HG02852 (cell line): Measurements from ENCODE around the gene TMEM63C.

ENCODE experiments used
- ATAC-seq: cut with Tn5 transposase; IDR thresholded peaks from one replicate; pipeline ENCODE4 v1.9.1; 2021; ENCODE audit warnings: mild to moderate bottlenecking, moderate library complexity; ENCODE audit not compliant: unreplicated experiment

Gene TMEM63C

DNA sequence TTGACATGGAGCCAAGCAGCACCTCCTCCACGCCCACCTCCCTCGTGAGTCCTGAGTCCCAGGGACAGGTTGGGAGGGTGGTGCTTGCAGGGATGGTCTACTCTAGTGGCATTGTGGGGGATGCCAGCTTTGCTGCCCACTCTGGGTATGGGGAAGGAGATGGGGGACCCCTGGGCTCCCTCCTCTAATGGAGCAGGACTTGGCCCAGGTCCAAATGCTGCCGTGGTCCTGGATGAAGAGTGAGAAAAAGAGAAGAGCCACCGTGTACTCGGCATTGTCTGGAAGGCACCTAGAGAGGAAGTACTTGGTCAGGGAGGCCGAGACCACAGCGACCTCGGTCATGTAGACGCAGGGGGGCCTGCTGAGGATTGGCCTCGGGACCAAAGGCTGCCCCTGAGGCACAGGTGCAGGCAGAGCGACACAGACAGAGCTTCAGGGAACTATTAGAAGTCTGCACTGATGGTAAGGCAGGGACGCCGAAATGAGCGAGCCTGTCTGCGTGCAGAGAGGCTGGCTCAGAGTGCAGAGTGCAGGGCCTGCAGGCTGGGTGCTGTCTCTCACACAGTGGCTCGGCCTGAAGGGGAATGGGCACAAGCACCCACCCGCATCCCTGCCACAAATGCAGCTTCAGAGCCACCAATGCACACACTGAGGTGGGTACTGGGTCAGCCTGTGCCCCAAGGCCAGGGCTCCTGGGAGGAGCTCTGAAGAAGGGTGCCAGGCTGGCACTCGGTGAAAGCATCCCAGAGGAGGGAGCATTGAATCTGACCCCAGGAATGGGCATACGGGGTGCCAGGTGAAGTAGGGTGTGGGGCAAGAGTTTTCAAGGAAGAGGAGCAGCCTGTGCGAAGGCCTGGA lies 72.0 kb downstream of the TMEM63C start:
- no peak for ATAC-seq

DNA sequence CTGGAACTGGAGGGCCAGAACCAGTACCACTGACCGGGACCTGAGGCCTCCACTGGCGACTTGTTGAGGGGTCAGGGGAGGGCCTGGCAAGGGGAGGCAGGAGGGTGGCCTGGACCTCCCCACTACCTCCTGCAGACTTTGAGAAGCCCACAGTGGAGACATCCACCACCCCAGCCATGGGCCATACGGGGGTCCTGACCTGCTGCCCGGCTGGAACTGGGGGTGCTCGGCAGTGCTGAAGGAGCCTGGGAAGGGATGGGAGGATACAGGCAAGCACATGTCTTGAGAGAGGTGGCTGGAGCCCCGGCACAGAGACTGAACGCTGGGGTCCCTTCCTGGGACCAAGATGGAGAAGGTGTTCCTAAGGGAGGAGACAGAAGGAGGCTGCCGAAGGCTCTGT lies 75.1 kb downstream of the TMEM63C start:
- ATAC-seq, result no peak

DNA sequence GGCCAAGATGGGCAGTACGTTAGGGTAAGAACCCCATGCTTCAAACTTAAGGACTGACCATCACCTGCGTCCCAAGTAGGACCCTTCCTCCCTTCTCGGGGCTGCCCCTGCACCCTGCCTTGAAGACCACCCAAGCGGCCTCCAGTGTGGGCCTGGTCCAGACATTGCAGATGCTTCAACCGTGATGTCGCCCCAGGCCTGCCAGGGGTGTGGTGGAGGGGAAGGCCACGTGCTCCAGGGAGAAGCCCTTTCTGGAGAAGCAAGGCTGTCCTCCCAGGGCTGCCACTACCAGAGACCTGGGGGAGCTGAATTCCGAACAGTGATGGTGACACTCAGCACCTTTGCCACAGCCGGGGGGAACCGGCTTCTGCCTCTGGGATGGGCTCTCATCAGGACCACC lies 76.1 kb downstream of the TMEM63C start:
- no peak for ATAC-seq

DNA sequence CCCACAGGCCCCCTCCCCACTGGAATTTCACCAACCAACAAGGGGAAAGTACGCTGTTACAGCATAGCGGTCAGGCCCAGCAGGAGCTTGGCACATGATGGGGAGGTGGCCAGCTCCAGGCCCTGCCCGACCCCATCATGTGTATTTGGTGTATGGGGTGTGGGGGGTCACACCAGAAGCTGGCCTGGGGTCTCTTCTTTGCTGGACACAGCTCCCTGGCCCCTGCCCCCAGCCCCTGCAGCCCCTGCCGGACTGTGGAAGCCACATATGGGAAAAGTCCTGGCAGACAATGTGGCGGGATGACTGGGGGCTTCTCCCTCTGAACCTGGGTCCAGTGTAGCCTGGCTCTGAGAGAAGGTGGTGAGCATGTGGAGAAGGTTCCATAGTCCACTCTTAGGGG lies 77.0 kb downstream of the TMEM63C start:
- ATAC-seq, result no peak

DNA sequence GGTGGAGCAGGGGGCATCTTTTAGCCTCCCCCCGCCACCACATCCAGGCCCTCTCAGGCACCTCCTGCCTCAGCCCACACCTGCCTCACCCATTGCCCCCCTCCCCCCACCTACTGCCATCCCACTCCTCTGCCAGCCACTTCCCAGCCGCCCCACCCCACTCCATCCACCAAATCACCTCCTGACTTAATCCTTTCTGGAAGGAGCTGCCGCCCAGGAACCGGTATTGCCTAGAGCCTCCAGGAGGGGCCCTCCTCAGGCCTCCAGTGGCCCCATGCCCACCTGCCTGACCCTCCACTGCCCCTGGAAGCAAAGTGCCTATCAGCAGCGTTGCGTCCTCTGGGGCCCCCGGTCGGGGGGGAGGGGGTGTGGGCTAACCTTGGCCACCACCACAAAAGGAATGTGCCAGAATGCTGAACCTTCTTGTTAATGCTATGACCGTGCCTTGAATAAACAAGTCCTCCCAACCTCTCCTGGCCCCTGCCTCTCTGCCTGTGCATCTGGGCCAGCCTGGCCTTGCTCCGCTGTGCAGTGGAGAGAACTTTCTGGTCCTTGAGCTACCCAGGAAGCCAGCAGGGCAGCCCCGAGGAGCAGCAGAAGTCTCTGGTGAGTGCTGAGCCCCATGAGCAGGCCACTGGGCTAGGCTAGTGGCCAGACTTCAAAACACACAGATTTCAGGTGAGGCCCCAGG lies 77.6 kb downstream of the TMEM63C start:
- ATAC-seq, result no peak

DNA sequence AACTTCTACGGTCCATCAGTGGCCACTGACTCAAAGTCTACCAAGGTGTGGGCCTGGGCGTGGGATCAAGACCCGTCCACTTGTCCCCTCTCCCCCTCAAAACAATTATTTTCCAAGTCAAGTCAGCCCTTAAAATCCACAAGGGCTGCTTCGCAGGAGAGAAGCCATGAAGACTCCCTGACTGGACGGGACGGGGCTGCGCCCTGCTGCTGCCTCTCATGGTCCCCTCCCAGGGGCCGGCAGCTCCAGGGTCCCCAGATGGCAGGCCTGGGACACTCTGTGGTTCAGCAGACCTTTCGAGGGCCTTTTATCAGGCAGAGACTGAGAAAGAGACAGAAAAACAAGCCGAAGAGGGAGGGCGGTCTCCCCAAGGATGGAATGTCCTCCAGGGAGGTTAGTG lies 78.6 kb downstream of the TMEM63C start:
- ATAC-seq, result no peak

DNA sequence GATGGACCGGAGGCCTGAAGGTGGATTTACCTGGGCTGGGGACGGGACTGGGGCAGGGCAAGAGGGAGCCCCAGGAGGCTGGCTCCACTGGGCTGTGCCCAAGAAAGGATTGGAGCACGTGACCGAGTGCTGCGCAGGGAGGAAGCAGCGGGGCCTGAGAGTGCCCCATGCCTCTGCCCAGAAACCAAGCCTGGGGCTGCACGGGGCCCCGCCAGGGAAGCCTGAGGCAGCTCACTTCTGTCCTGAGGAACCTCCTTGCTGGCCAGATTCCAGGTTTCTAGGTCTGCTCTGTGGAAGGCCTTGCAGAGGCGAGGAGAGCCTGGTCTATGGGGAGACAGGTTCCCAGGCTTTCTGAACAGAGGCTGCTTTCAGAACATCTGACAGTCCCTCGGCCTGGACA lies 79.0 kb downstream of the TMEM63C start:
- ATAC-seq, result no peak

DNA sequence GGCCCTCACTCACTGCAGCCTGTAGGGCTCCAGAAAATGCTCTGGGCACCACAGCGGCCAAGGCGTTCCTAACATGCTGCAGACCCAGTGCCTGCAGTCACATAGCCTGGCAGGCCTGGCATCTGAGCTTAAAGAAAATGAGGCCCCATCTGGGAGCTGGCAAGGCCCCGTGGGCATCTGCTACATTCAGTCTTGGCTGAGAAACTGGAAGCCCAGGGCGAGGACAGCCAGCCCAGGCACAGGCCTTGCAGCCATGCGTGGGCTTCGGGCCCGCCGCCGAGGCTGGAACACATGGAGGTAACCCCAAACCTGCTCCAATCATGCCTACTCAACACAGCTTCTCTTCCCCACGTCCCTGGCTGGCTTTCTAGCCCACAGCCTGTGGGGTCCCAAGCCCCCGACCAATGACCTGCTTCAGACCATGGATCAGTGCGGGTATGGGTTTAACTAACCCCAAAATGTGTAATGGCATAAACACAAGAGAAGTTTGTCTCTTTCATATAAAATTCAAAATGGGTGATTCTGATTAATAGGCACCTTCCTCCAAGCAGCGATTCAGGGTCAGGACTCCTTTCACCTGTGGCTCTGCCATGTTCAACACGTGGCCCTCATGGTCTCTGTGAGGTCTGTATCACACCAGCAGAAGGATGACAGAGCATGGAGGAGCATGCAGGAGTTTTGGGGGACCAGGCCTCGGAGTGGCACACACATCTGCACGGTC lies 83.0 kb downstream of the TMEM63C start:
- ATAC-seq, result no peak

DNA sequence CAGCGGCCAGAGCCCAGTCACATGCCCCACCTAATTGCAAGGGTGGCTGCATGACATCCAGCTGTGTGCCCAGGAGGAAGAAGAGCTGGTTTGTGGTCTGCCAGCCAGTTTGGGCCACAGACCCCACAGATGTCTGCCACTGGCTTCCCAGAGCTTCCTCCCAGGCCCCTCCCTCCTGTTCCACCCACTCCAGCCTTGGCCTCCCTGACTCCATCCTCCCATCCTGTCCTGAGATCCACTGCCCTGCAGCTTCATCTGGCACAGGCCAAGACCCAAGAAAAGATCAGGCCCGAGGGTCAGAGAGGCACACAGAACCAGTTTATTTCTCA lies 83.6 kb downstream of the TMEM63C start:
- ATAC-seq, result no peak

DNA sequence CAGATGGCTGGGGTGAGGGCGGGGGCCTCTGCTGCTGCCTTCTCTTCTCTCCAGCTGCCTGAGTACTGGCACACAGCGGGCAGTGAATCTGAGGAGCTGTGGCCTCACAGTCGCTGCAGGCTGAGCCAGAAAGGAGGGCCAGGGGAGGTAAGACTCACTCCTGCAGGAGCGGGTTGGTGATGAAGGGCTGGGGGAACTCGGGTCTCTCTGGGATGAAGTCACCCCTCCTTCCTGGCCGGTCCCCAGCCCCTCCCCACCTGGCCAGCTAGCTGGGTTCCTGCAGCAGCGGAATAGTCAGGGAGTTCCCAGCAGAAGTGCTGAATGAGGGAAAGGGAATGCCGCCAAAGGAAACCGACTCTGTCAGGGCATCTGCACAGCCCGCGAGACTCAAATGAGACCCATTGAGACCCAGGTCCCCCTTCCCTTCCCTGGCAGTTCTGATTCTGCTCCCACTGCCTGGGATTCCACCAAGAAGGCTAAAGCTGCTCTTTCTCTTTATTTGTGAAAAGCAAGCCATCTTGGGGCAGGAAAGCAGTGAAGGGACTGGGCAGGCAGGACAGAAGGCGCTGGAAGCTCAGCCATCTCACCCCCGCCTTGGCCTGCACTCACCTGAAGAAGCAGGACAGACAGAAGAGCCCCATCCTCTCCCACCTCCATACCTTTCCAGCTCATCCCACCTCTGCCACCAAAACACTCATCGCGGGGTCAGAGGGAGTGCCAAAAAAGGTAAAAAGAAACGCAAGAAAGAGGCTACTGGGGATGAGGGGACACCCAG lies 84.2 kb downstream of the TMEM63C start:
- ATAC-seq, result no peak

DNA sequence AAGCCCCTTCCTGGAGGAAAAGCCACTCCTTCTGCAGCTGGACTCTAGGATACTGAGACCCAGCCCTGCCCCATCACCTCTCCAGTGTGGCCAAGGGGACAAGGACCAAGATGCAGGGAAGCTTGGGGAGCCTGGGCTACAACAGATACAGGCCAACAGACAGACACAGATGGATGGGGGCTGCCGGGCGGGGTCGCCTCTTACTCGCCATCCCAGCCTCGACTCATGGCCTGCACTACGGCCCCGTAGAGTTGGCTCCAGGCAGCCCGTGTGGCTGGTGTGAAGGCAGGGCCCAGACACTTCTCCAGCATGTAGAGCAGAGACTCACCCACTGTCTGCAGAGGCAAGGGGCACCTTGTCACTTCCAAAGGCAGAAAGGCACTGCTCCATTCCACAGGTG lies 84.7 kb downstream of the TMEM63C start:
- no peak for ATAC-seq

DNA sequence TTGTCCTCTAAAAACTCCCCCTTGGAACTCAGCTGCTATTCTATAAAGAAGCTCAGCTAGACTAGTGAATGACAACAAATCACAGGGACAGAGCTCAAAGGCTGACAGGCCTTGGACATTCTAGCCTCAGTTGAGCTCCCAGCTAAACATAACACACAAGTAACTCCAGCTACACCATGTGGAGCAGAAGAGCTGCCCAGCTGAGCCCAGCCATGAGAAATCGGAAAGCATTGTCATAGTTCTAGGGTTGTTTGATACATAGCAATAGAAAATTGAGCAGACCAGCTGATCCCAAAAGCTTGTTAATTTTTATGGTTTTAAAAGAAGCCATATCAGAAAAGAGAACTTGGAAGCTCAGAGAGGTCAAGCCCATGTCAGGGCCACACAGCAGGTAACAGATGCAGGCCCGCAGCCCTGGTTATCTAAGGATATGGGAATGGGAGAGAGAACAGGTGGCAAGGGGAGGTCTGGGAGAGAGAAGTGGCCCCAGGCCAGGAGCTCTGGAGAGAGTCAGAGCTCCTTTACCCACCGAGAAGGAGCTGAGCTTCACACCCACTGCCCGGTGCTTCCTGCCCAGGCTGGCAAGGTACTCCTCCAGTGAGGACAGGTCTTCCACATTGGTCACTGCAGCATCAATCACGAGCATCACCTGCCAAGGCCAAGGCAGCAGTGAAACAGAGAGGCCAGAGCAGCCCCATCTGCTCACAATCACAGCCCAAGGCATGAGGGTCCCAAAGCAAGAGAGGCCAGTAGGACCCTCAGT lies 86.5 kb downstream of the TMEM63C start:
- no peak for ATAC-seq

DNA sequence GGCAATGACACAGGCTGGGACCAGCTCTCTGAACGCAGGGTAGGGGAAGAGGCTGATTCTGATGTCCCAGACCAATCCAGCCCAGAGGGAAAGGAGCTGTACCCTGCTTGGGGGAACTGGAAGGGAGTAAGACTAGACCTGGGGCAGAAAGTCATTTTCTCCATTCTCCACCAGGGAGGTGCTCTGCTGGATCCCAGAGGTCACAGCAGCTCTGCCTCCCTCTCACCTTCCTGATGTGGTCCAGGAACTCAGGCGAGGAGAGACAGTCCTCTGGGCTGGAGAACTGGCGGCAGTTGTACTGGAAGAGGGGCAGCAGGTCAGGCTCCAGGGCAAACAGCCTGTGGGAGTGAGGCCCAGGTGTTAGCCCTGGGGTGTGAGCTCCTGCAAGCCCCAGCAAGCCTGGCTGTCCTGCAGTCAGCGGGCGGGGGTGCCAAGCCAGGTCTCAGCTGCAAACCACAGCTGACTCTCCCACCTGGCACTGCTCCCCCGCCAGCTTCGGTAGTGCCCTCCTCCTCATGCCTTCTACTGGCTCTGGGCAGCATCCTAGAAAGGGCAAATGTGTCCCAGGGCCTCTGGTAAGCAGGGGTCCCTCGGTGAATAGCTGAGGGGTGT lies 87.5 kb downstream of the TMEM63C start:
- ATAC-seq, result no peak

DNA sequence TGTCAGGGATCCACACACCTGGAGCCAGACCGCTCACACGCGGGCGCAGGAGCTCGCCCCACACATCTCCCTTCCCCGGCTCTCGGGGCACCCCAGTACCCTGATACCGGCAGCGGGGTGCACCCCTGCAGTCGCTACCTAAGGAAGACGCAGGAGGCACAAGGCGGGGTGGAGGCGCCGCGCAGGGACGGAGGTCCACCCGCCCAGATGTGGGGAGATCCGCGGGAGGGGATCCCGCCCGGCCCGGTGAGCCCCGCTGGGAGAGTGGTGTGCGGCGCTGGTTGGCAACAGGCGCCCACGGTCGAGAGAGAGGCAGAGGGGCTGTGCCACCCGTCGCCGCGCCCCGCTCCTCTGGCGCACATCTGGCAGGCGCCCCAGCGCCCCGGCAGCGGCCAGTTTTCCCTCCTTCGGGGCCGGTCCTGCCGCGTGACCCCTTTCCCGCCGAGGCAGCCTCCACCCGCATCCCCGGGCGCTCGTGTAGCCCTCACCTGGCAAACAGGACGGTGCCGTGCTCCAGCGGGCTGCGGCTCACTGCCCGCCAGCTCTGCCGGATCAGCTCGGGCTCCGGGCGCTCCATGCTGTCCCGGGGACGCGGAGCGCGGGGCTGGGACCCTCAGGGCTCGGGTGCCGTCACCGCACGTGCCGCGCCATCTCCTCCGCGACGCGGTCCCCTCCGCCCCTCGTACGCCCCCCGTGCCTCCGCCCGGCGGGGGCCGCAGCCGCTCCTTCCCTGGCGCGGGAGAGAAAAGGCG lies 88.9 kb downstream of the TMEM63C start:
- ATAC-seq, result no peak

DNA sequence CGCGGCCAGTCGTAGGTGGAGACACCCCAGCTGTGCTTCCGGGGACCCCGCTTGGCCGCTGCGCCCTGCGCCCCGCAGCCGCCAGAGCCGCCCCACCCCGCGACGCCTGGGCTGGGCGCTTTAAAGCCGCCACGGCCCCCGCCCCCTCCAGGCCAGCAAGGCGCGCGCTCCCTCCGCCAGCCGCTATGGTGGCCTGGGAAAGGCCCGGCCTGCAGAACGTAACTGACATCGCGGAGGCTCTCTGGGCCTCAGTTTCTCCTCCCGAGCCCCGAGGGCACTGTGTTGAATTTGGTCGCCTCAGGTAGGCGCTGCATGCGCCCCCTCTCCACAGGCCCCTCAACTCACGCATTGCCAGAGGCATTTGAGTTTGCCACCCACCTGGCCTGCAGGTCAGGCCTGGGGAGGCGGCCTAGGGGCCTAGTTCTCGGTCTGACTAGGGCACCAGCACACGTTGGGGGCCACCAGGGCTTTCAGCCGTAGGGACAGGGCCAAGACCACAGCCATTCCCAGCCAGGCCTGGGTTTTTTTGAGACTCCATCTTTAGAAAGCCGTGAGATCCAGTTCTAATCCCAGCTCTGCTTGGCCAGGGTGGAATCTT lies 89.6 kb downstream of the TMEM63C start, which contains the start of gene NGB:
TSS of gene NGB (minus strand) at position 94 of the 598 bp plus-strand sequence. CDS start 269 bp downstream, outside the sequence.
- ATAC-seq, result no peak

DNA sequence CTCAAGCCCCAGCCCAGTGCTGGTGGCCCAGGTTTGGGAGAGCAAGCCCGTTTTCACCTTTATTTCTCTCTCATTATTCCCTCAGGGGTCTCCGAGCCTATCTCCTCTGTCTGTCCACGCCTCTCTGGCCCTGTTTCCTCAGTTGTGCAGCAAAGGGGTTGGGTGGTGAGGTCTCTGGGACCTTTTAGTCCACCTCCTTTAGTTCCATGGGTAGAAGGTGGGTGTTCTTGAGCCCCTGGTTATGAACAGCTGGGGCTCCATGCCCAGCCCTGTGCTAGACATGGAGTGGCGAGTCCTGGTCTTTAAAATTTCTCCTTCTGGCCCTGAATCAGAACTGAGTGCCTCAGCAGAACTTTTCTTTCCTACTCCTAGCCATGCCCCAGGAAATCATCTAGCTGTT lies 90.7 kb downstream of the TMEM63C start:
- no peak for ATAC-seq

DNA sequence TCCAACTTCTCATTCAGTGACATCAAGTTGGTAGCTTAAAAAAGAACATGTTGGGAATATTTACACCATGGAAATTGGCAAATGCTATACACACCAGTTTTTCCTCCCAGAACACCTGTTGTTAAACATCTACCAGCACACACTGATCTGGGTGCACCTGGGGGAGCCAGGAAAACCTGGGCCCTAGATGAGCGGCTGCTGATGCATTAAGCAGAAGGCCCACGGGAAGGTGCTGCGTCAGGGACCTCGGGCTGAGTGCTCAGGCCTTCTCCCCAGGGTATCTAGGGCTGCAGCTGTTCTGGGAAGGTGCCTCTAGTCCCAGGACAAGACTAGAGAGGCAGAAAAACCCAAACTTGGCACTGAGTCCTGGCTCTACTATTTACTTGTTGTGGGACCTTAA lies 92.2 kb downstream of the TMEM63C start:
- no peak for ATAC-seq

DNA sequence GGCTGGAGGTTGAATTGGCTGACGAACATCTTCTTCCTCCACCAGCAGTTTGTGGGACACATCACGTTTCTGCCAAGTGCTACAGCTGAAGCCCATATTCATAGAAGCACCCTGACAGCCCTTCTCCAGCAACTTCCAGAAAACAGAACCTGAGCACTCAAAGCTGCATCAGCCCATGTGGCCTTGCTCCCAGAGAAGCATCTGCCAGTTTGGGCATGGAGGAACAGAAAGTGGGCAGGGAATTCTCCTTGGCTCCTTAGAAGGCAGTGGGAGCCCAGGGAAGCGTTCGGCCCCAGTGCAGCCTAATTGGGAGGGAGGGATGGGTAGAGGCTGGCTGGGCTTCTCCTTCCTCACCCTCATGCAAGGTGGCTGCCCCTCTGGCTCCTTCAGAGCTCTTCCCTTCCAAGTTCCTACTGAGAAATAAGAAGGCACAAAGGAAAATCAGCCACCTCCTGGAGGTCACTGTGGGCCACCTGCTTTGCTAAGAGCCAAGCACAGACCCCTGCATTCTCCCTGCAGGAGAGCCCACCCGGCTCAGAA lies 93.5 kb downstream of the TMEM63C start:
- no peak for ATAC-seq
